Measurements from ENCODE around the gene PLOD2.

PLOD2 gene

GRCh38 chr3:146072061-146072460 is 88.9 kb downstream of the PLOD2 start:
- Histone ChIP-seq H3K9me3 (replicated peaks in 1 of 11) (no peaks in the 10 kb centered on the region), H3K9ac (no peak overlapping the region), H3K4me2 (peak overlapping the region in 1 of 11 experiments; percentile 9; a peak in 1 of 22 replicates), H3K27me3 (no peaks in the 10 kb centered on the region), H3K4me1 (peaks cover 0 to 9% (median 0%) of the 10 kb centered on the region in 10 experiments; a peak in 2 of 20 replicates), H3K4me3 (no peak overlapping the region), H4K20me1 (no peaks in the 10 kb centered on the region), H3K27ac (no peak overlapping the region), H3K36me3 (no peaks in the 10 kb centered on the region)
- TF ChIP-seq Cebpa-rat (IDR thresholded peaks at IDR 0.05) = no peak

GRCh38 chr3:146071632-146072031 is 89.4 kb downstream of the PLOD2 start:
- no peak overlapping the region for H3K9ac ChIP-seq
- H4K20me1 ChIP-seq = no peaks in the 10 kb centered on the region
- H3K4me1 ChIP-seq = peaks cover 0 to 9% (median 0%) of the 10 kb centered on the region in 10 experiments; a peak in 2 of 20 replicates
- H3K9me3 ChIP-seq (replicated peaks in 1 of 11) = no peaks in the 10 kb centered on the region
- H3K4me3 ChIP-seq = no peak overlapping the region
- no peak for TF ChIP-seq Cebpa-rat (IDR thresholded peaks at IDR 0.05)
- H3K27ac ChIP-seq = no peak overlapping the region
- H3K4me2 ChIP-seq = peak overlapping the region in 1 of 11 experiments; percentile 9; a peak in 1 of 22 replicates
- no peaks in the 10 kb centered on the region for H3K27me3 ChIP-seq
- H3K36me3 ChIP-seq = no peaks in the 10 kb centered on the region

- Histone ChIP-seq H3K27ac (no peak overlapping the region), H3K27me3 (no peaks in the 10 kb centered on the region), H3K4me2 (no peak overlapping the region), H3K4me3 (no peak overlapping the region), H3K9ac (no peak overlapping the region), H3K9me3 (replicated peaks in 1 of 11) (no peaks in the 10 kb centered on the region), H4K20me1 (no peaks in the 10 kb centered on the region), H3K36me3 (no peaks in the 10 kb centered on the region), H3K4me1 (peaks cover 0 to 9% (median 0%) of the 10 kb centered on the region in 10 experiments; a peak in 2 of 20 replicates)
- TF ChIP-seq Cebpa-rat (IDR thresholded peaks at IDR 0.05) = no peak
These were observed 93.9 kb downstream of the PLOD2 start for GRCh38 chr3:146067048-146067447.

DNA sequence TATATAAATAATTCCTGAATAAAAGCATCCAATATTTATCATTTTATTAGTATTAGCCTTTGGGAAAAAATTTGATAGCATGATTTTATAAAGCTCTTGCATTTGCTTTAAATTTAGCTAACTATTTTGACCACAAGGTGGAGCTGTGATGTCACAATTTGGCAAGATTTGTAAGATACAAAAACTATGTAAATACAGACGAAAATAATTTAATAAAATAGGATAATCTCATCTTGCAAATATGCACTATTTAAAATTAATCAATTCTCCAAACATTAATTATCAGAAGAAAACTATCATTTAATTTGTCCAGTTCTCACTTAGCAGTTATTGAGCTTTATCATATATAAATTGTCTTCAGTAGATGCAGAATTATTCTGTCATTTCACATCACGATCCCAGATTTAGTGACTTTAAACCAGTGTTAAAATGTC is 95.4 kb downstream of the PLOD2 start:
- H4K20me1 ChIP-seq = no peaks in the 10 kb centered on the region
- no peaks in the 10 kb centered on the region for H3K9me3 ChIP-seq (replicated peaks in 1 of 11)
- no peak overlapping the region for H3K27ac ChIP-seq
- H3K27me3 ChIP-seq = no peaks in the 10 kb centered on the region
- H3K4me3 ChIP-seq = no peak overlapping the region
- peaks cover 0 to 3% (median 0%) of the 10 kb centered on the region in 10 experiments; a peak in 2 of 20 replicates for H3K4me1 ChIP-seq
- no peak for TF ChIP-seq Cebpa-rat (IDR thresholded peaks at IDR 0.05)
- H3K9ac ChIP-seq = no peak overlapping the region
- no peak overlapping the region for H3K4me2 ChIP-seq
- H3K36me3 ChIP-seq = no peaks in the 10 kb centered on the region

- no peak overlapping the region for H3K9ac ChIP-seq
- no peaks in the 10 kb centered on the region for H4K20me1 ChIP-seq
- no peaks in the 10 kb centered on the region for H3K27me3 ChIP-seq
- H3K4me2 ChIP-seq = no peak overlapping the region
- H3K4me3 ChIP-seq = no peak overlapping the region
- TF ChIP-seq Cebpa-rat (IDR thresholded peaks at IDR 0.05) = no peak
- H3K9me3 ChIP-seq (replicated peaks in 1 of 11) = no peaks in the 10 kb centered on the region
- no peaks in the 10 kb centered on the region for H3K36me3 ChIP-seq
- no peaks in the 10 kb centered on the region for H3K4me1 ChIP-seq
- H3K27ac ChIP-seq = no peak overlapping the region
These were observed 102.7 kb downstream of the PLOD2 start for GRCh38 chr3:146058241-146058640.

GRCh38 chr3:146052791-146053310 is 108.1 kb downstream of the PLOD2 start:
- no peaks in the 10 kb centered on the region for H4K20me1 ChIP-seq
- H3K9ac ChIP-seq = no peak overlapping the region
- no peaks in the 10 kb centered on the region for H3K9me3 ChIP-seq (replicated peaks in 1 of 11)
- H3K4me2 ChIP-seq = no peak overlapping the region
- H3K4me3 ChIP-seq = no peak overlapping the region
- H3K27me3 ChIP-seq = no peaks in the 10 kb centered on the region
- H3K36me3 ChIP-seq = no peaks in the 10 kb centered on the region
- no peaks in the 10 kb centered on the region for H3K4me1 ChIP-seq
- H3K27ac ChIP-seq = no peak overlapping the region
- TF ChIP-seq Cebpa-rat (IDR thresholded peaks at IDR 0.05) = no peak

DNA sequence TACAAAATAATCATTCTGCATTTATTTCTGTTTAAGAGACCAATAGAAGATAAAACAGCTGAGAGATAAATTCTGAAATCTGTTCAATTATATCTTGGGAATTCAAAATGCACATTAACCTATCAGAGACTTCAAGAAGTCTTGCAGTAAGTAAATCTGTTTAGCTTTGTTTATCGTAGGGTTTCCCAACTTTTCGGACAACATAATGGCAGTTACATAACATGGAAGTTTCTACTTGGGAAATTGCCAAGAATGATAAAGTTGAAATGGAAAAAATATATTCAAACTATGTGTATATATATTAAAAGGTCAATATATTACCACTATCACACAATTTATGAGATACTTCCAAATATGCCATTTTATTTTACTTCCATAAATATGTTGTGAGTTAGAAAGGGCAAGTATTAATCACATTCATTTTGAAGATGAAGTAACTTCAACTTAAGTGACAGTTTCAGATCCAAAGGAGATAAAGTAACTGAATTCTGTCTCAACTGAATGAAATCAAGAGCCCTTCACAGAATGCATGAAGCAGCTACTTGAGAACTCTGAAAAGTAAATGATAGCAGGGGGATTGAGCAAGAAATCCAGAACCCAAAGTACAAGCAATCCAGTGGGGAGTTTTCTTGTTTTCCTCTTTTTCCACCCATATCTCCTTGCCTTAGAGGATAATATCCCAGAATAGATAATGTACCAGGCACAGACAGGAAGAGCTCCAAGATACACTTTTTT is 108.8 kb downstream of the PLOD2 start:
- Histone ChIP-seq H4K20me1 (no peaks in the 10 kb centered on the region), H3K9me3 (replicated peaks in 1 of 11) (no peaks in the 10 kb centered on the region), H3K4me3 (no peak overlapping the region), H3K36me3 (no peaks in the 10 kb centered on the region), H3K4me1 (no peaks in the 10 kb centered on the region), H3K9ac (no peak overlapping the region), H3K27ac (no peak overlapping the region), H3K4me2 (no peak overlapping the region), H3K27me3 (no peaks in the 10 kb centered on the region)
- TF ChIP-seq Cebpa-rat (IDR thresholded peaks at IDR 0.05) = no peak

DNA sequence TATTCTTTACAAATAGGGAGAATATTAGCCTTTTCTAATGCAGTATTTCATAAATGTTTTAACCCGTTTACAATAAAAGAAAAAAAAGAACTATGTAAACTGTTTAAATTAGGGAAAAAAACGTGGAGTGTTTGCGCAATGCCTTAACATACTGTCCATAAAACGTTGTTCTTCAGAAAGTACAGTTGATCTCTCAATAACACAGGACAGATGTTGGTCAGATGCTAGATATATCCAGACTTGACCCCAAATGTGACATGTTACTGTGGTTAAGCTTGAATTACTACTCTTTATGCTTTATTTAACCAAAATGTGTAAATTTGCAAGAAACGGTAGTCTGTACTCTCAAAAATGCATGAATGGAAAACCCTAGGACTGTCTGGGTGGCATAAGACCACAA is 110.3 kb downstream of the PLOD2 start:
- Histone ChIP-seq H3K4me3 (no peak overlapping the region), H3K9me3 (replicated peaks in 1 of 11) (no peaks in the 10 kb centered on the region), H3K4me1 (no peaks in the 10 kb centered on the region), H4K20me1 (no peaks in the 10 kb centered on the region), H3K27ac (no peak overlapping the region), H3K27me3 (no peaks in the 10 kb centered on the region), H3K4me2 (no peak overlapping the region), H3K36me3 (no peaks in the 10 kb centered on the region), H3K9ac (no peak overlapping the region)
- TF ChIP-seq Cebpa-rat (IDR thresholded peaks at IDR 0.05) = no peak

- Histone ChIP-seq H3K27me3 (no peaks in the 10 kb centered on the region), H3K4me2 (no peak overlapping the region), H4K20me1 (no peaks in the 10 kb centered on the region), H3K27ac (no peak overlapping the region), H3K36me3 (no peaks in the 10 kb centered on the region), H3K4me1 (no peaks in the 10 kb centered on the region), H3K9me3 (replicated peaks in 1 of 11) (peaks cover 0 to 4% (median 0%) of the 10 kb centered on the region in 11 experiments; a peak in 1 of 22 replicates), H3K4me3 (no peak overlapping the region), H3K9ac (no peak overlapping the region)
- no peak for TF ChIP-seq Cebpa-rat (IDR thresholded peaks at IDR 0.05)
These were observed 113.5 kb downstream of the PLOD2 start for GRCh38 chr3:146047485-146047884.

- no peak overlapping the region for H3K4me2 ChIP-seq
- H4K20me1 ChIP-seq = no peaks in the 10 kb centered on the region
- no peak overlapping the region for H3K4me3 ChIP-seq
- H3K4me1 ChIP-seq = no peaks in the 10 kb centered on the region
- no peak overlapping the region for H3K27ac ChIP-seq
- H3K27me3 ChIP-seq = no peaks in the 10 kb centered on the region
- no peak for TF ChIP-seq Cebpa-rat (IDR thresholded peaks at IDR 0.05)
- no peaks in the 10 kb centered on the region for H3K36me3 ChIP-seq
- H3K9ac ChIP-seq = no peak overlapping the region
- peaks cover 0 to 10% (median 0%) of the 10 kb centered on the region in 11 experiments; a peak in 1 of 22 replicates for H3K9me3 ChIP-seq (replicated peaks in 1 of 11)
These were observed 116.9 kb downstream of the PLOD2 start for GRCh38 chr3:146044046-146044445.
